ENCODE results near the gene PBX1. TPM values are rescaled to one million over a fixed set of nuclear protein-coding genes. Genes with fewer than 3 reads are reported as not detected.

PBX1 gene
- total RNA-seq, 1 experiment from 2014 or later, result 102 TPM

DNA sequence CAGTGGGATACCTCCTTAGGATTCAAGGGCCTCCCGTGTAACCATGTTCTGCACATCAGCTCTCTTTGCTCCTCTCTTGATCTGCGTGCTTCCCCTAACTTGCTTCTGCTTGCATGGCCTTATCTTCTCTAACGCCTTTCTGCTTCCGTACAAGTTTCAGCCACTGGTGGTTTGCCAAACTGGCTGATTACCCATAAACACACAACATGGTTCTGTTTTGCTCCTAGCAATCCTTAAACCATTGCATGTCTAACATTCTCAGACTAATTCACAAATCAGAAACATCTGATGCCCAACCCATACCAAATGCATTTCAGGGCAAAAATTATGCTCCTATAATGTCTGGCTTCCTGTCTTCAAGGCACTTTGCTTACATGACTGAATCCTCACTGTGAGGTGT lies 166.4 kb downstream of the PBX1 start:
- ChIA-PET CTCF (interaction anchor here (1.1 kb wide), 1 partner anchor 52 kb away, joined by 3 read pairs; no protein-coding TSS in a partner anchor), POLR2A (no interaction called here)
- Mint-ChIP-seq H3K9me3 (no peaks in the 10 kb centered on the region), H3K36me3 (peaks cover 4% of the 10 kb centered on the region; the same call in 1 of the 2 replicates), H3K27me3 (ENCODE audit: low read depth) (no peaks in the 10 kb centered on the region), H3K4me1 (peaks cover 52% of the 10 kb centered on the region), H3K27ac (no peak overlapping the region; the same call in 1 of the 2 replicates), H3K4me3 (no peak overlapping the region)
- ATAC-seq (no peak), DNase-seq (ENCODE audit: low spot score) (no peak)
- TF ChIP-seq, protein P1, sequence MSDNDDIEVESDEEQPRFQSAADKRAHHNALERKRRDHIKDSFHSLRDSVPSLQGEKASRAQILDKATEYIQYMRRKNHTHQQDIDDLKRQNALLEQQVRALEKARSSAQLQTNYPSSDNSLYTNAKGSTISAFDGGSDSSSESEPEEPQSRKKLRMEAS (CRISPR knock-in tag; IDR thresholded peaks at IDR 0.05), result no peak
- no peak for TF ChIP-seq STAT6 (CRISPR knock-in tag; conservative IDR thresholded peaks at IDR 0.05; ENCODE audit: low read depth)
- TF ChIP-seq ZNF121 (CRISPR knock-in tag; IDR thresholded peaks at IDR 0.05), result no peak
- no peak for TF ChIP-seq MLX (CRISPR knock-in tag; IDR thresholded peaks at IDR 0.05)
- TF ChIP-seq SMAD3 (CRISPR knock-in tag; IDR thresholded peaks at IDR 0.05; ENCODE audit: borderline replicate concordance), result no peak
- TF ChIP-seq CDX4 (CRISPR knock-in tag; IDR thresholded peaks at IDR 0.05; ENCODE audit: borderline replicate concordance), result no peak
- no peak for TF ChIP-seq NFYB (CRISPR knock-in tag; conservative IDR thresholded peaks at IDR 0.05; ENCODE audit: low read depth)
- TF ChIP-seq, protein P2, sequence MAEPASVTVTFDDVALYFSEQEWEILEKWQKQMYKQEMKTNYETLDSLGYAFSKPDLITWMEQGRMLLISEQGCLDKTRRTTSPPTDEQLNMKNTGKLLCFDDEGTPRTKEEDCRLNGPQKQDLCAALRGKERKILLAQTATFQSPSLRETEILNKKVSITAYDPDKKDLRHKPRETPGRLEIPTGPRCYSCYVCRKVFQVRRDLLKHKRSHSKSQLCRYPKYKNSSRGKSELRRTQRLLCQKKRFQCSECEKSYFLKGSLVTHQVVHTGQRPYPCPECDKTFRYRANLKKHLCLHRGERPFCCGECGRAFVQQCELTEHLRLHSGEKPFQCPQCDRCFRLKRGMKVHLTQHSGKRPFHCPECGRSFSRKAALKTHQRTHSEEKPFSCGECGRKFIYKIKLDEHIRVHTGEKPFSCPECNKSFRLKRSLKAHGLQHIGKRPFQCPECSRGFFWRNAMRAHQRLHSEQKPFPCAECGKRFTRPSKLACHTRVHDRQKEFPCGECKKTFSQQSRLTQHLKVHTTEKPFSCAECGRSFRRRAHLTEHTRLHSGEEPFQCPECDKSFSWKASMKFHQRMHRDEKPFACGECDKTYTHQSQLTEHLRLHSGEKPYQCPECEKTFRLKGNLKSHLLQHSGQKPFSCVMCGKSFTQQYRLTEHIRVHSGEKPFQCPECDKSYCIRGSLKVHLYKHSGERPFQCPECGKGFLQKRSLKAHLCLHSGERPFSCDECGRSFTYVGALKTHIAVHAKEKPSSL (CRISPR knock-in tag; conservative IDR thresholded peaks at IDR 0.05), result no peak
- no peak for TF ChIP-seq ZNF317 (CRISPR knock-in tag; IDR thresholded peaks at IDR 0.05; ENCODE audit: borderline replicate concordance, low read depth)
- no peak for TF ChIP-seq USF2 (CRISPR knock-in tag; IDR thresholded peaks at IDR 0.05)
- no peak for TF ChIP-seq AR (CRISPR knock-in tag; IDR thresholded peaks at IDR 0.05)
- TF ChIP-seq ZNF423 (CRISPR knock-in tag; IDR thresholded peaks at IDR 0.05), result no peak
- no peak for TF ChIP-seq GABPB1 (CRISPR knock-in tag; IDR thresholded peaks at IDR 0.05)
- TF ChIP-seq TCF7 (CRISPR knock-in tag; IDR thresholded peaks at IDR 0.05; ENCODE audit: low read depth), result no peak

DNA sequence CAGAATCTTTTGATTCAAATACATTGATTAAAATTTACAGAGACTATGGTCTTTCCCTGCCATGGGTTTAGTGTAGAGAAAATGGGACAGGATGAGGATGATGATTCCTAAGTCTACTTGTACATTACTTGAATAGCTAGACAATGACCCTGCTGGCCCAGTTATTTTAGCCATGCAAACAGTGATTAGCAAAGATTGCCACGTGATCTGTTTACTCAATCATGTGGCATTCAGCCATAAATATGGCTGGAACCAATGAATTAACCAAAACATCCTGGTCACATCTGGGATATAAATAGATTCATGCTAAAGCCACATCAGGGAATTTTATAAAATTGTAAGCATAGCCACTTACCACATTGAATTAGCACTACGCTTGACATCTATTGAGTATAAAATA lies 167.3 kb downstream of the PBX1 start:
- Mint-ChIP-seq H3K9me3 (no peaks in the 10 kb centered on the region), H3K36me3 (peaks cover 4% of the 10 kb centered on the region; the same call in 1 of the 2 replicates), H3K4me3 (no peak overlapping the region), H3K27me3 (ENCODE audit: low read depth) (no peaks in the 10 kb centered on the region), H3K27ac (no peak overlapping the region), H3K4me1 (peaks cover 54% of the 10 kb centered on the region)
- ChIA-PET POLR2A (no interaction called here), CTCF (interaction anchor here (0.7 to 1.1 kb wide), 2 partner anchors 22 to 52 kb away, joined by 3 read pairs; no protein-coding TSS in a partner anchor)
- ATAC-seq (no peak), DNase-seq (ENCODE audit: low spot score) (no peak)
- no peak for TF ChIP-seq PRRX2 (CRISPR knock-in tag; IDR thresholded peaks at IDR 0.05)
- TF ChIP-seq, protein P3, sequence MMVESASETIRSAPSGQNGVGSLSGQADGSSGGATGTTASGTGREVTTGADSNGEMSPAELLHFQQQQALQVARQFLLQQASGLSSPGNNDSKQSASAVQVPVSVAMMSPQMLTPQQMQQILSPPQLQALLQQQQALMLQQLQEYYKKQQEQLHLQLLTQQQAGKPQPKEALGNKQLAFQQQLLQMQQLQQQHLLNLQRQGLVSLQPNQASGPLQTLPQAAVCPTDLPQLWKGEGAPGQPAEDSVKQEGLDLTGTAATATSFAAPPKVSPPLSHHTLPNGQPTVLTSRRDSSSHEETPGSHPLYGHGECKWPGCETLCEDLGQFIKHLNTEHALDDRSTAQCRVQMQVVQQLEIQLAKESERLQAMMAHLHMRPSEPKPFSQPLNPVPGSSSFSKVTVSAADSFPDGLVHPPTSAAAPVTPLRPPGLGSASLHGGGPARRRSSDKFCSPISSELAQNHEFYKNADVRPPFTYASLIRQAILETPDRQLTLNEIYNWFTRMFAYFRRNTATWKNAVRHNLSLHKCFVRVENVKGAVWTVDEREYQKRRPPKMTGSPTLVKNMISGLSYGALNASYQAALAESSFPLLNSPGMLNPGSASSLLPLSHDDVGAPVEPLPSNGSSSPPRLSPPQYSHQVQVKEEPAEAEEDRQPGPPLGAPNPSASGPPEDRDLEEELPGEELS (CRISPR knock-in tag; IDR thresholded peaks at IDR 0.05), result no peak
- TF ChIP-seq, protein P4, sequence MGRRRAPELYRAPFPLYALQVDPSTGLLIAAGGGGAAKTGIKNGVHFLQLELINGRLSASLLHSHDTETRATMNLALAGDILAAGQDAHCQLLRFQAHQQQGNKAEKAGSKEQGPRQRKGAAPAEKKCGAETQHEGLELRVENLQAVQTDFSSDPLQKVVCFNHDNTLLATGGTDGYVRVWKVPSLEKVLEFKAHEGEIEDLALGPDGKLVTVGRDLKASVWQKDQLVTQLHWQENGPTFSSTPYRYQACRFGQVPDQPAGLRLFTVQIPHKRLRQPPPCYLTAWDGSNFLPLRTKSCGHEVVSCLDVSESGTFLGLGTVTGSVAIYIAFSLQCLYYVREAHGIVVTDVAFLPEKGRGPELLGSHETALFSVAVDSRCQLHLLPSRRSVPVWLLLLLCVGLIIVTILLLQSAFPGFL (CRISPR knock-in tag; IDR thresholded peaks at IDR 0.05; ENCODE audit: borderline replicate concordance), result no peak
- TF ChIP-seq, protein P5, sequence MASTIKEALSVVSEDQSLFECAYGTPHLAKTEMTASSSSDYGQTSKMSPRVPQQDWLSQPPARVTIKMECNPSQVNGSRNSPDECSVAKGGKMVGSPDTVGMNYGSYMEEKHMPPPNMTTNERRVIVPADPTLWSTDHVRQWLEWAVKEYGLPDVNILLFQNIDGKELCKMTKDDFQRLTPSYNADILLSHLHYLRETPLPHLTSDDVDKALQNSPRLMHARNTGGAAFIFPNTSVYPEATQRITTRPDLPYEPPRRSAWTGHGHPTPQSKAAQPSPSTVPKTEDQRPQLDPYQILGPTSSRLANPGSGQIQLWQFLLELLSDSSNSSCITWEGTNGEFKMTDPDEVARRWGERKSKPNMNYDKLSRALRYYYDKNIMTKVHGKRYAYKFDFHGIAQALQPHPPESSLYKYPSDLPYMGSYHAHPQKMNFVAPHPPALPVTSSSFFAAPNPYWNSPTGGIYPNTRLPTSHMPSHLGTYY (CRISPR knock-in tag; IDR thresholded peaks at IDR 0.05), result no peak
- TF ChIP-seq NFE2L1 (CRISPR knock-in tag; IDR thresholded peaks at IDR 0.05), result no peak
